Endothelial cell (in vitro differentiated cells): ENCODE data around the gene CLN3. TPM values are rescaled to one million over a fixed set of nuclear protein-coding genes. Genes with fewer than 3 reads are reported as not detected.
A peak's percentile ranks its signal among the peaks of the same experiment; 100 is the strongest.

Source experiments
- DNase-seq: peaks from one replicate; pipeline ENCODE4 v3.0.0; 2021; ENCODE audit warnings: low spot score
- H3K27ac Mint-ChIP-seq: one replicate; pipeline ENCODE4 v1.8.0; 2021; ENCODE audit warnings: mixed read lengths, inconsistent platforms; ENCODE audit not compliant: unreplicated experiment
- H3K27me3 Mint-ChIP-seq: one replicate; pipeline ENCODE4 v1.8.0; 2021; ENCODE audit warnings: mild to moderate bottlenecking, moderate library complexity, mixed read lengths, inconsistent platforms; ENCODE audit not compliant: unreplicated experiment
- H3K36me3 Mint-ChIP-seq: one replicate; pipeline ENCODE4 v1.8.0; 2021; ENCODE audit warnings: mild to moderate bottlenecking, low read depth, mixed read lengths, inconsistent platforms; ENCODE audit not compliant: unreplicated experiment
- H3K4me1 Mint-ChIP-seq: one replicate; pipeline ENCODE4 v1.8.0; 2021; ENCODE audit warnings: mild to moderate bottlenecking, mixed read lengths, inconsistent platforms; ENCODE audit not compliant: unreplicated experiment
- H3K4me3 Mint-ChIP-seq: one replicate; pipeline ENCODE4 v1.8.0; 2021; ENCODE audit warnings: mild to moderate bottlenecking, mixed read lengths, inconsistent platforms; ENCODE audit not compliant: unreplicated experiment
- H3K9me3 Mint-ChIP-seq: one replicate; pipeline ENCODE4 v1.8.0; 2021; ENCODE audit warnings: mixed read lengths, inconsistent platforms; ENCODE audit not compliant: unreplicated experiment
- CTCF ChIP-seq: fragments of 200-600 bp; sonication (generic); IDR thresholded peaks from one replicate; pipeline ENCODE4 v1.5.0; 2021; ENCODE audit warnings: antibody characterized with exemption; ENCODE audit not compliant: unreplicated experiment
- long read RNA-seq: library from polyadenylated mRNA; unstranded; transcript quantifications from one replicate; pipeline ENCODE4 v2.0.0, GENCODE V29; 2020; ENCODE audit not compliant: unreplicated experiment
- total RNA-seq: library from RNA; stranded (reverse); fragmentation: NEBNext Ultra II Directional; extraction: Animal tissue kit (Norgen Biotek cat#: 25700); gene quantifications from one replicate; pipeline ENCODE4 v1.2.1, GENCODE V29; 2021; ENCODE audit not compliant: unreplicated experiment

CLN3 gene
- 33.6 TPM for total RNA-seq
- long read RNA-seq, transcript CLN3-205 (15 exons, 1,876 nt): minor isoform, 14 of 47 reads
- long read RNA-seq, transcript CLN3-244 (16 exons, 3,832 nt): major isoform, 28 of 47 reads
- long read RNA-seq, partial matches to known transcripts: 2 of 47 reads
- long read RNA-seq, other reads (novel, unspliced or antisense): 0 of 47 reads

DNA sequence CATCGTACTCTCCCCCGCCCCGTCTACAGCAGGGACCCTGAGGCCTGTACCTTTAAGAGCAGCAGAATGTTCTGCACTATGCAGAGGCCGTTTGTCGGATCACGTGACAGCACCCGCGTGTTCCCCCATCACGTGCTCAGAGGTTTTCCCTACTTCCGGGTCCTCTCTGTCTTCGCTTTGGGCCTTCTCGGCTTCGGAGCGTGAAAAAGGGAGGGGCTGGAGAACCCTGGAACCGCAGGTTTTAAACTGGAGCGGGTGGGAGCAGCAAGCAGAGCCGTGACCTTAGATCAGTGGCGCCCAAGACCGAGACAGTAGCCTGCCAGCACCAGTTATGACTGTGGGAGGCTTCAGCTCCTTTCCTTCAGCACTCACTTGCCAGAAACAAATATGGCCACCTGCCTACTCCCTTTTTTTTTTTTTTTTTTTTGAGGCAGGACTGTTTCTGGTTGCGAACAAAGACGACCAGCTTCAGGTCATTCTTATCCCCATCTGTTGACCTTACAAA, at the start of gene CLN3:
Gene CLN3 (minus strand): TSS at position 105 of the 505 bp plus-strand sequence. CDS start 315 bp downstream, outside the sequence.
- no peak for TF ChIP-seq CTCF
- peaks cover 9% of the 10 kb centered on the region for H3K36me3 Mint-ChIP-seq
- peaks cover 37% of the 10 kb centered on the region for H3K4me1 Mint-ChIP-seq
- H3K9me3 Mint-ChIP-seq: no peaks in the 10 kb centered on the region
- peaks cover 11% of the 10 kb centered on the region for H3K27me3 Mint-ChIP-seq
- H3K4me3 Mint-ChIP-seq: peak within 1 kb of the TSS; percentile 96
- peak within 1 kb of the TSS; percentile 99 for H3K27ac Mint-ChIP-seq
- peak; percentile 69 for DNase-seq

- H3K9me3 Mint-ChIP-seq: no peaks in the 10 kb centered on the region
- H3K4me1 Mint-ChIP-seq: no peaks in the 10 kb centered on the region
- TF ChIP-seq CTCF: no peak
- H3K27ac Mint-ChIP-seq: peak overlapping the region; percentile 84
- no peaks in the 10 kb centered on the region for H3K27me3 Mint-ChIP-seq
- DNase-seq: no peak
- no peaks in the 10 kb centered on the region for H3K36me3 Mint-ChIP-seq
- no peak overlapping the region for H3K4me3 Mint-ChIP-seq
These were observed 48.5 kb upstream of the CLN3 start for GRCh38 chr16:28540346-28540745.

DNA sequence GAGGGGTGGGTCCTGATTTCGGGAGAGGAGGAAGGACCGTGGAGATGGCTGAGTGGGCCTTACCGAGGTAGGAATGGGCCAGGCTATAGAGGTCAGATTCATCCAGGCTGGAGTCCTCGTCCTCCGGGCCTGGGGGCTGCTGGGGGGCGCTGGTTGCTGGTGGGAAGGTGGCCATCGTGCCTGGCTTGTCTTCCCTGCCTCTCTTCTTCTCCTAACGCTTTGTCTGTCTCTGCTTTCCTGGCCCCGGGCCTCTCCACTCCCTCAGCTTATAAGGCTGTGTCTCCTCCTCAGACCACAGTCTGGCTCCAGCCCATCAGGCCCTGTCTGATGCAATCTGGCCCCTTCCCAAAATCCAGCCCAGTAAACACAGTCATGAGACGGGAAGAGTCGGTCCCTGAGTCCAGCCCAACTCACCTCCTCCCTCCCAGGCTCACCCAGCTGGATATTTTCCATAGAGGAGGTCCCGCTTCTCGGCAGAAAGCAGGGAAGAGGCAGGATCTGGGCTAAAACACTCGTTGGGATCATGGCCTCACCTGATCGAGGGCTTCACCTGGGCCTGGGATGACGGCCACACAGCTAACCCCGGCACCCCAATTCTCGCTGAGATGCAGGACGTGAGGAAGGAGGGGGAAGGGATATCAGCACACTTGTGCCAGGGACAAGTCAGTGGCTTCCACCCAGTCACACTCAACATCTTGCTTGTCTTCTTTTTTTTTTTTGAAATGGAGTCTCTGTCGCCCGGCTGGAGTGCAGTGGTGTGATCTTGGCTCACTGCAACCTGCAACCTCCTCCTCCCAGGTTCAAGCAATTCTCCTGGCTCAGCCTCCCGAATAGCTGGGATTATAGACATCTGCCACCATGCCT, 47.1 kb upstream of the CLN3 start, which contains the start of gene NUPR1:
Gene NUPR1 (minus strand): TSS at position 242 of the 864 bp plus-strand sequence. CDS start 67 bp downstream, at position 175.
- no peak within 1 kb of the TSS for H3K4me3 Mint-ChIP-seq
- H3K4me1 Mint-ChIP-seq: no peaks in the 10 kb centered on the region
- no peak for TF ChIP-seq CTCF
- no peak within 1 kb of the TSS for H3K27ac Mint-ChIP-seq
- no peak for DNase-seq
- H3K9me3 Mint-ChIP-seq: no peaks in the 10 kb centered on the region
- H3K36me3 Mint-ChIP-seq: no peaks in the 10 kb centered on the region
- H3K27me3 Mint-ChIP-seq: no peaks in the 10 kb centered on the region

- no peak overlapping the region for H3K4me3 Mint-ChIP-seq
These were observed 46.3 kb upstream of the CLN3 start for GRCh38 chr16:28537964-28538732.

More at GRCh38 chr16:28537964-28538732, 46.3 kb upstream of the CLN3 start:
- Mint-ChIP-seq H3K36me3 (no peaks in the 10 kb centered on the region), H3K9me3 (no peaks in the 10 kb centered on the region), H3K27me3 (no peaks in the 10 kb centered on the region), H3K4me1 (no peaks in the 10 kb centered on the region), H3K27ac (no peak overlapping the region)
- no peak for DNase-seq
- TF ChIP-seq CTCF: no peak
